Loucy (cell line): ENCODE measurements around the gene FGFBP3.

Experiments
- EZH2phosphoT487 ChIP-seq: fragments of 200-600 bp; IDR thresholded peaks from 2 replicates; pipeline ENCODE4 v1.6.1; 2018; ENCODE audit warnings: antibody characterized with exemption, mild to moderate bottlenecking, moderate library complexity, borderline replicate concordance
- TF ChIP-seq, protein P1 (sequence below): fragments of 200-600 bp; sonication (generic); conservative IDR thresholded peaks from 2 replicates; pipeline ENCODE4 v1.5.1; 2014; ENCODE audit warnings: mild to moderate bottlenecking, antibody characterized with exemption, low read length

DNA sequence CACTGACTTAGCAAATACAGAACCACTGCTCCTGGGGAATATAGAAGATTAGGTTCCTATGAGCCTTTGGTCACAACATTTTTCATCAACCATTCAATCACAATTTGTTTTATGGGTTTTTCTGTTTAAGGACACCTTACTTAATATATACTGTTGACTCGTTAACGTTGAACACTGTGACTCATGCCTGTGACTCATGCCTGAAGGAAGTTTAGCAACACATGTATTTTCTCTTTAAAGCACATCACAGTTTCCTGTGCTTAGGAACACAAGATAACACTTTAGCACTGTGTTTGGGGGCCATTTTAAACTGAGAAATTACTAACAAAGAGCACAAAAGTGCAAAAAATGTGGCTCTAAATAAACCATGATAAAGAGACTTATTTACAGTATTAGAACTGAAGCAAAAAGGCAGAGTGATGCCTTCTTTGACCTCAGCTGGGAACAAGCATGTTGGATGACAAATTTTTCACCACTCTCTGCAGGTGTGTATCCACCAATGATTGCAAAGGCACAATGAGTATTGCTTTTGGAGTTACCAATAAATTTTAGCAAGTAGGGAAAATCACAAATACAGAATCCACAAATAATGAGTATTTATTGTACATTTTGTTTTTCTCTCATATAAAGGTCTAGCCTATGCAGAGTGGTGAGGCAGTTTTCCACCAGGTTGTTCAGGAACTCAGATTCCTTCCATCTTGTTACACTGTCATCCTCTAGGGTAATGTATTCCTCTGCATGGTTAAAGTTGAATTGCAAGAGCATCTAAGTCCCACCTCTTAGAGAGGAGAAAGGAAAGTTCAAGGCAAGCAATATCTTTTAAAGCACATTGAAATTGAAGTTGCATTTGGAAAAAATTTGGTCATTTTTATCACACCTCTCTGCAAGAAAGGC is 7.3 kb downstream of the FGFBP3 start:
- TF ChIP-seq, protein P1, sequence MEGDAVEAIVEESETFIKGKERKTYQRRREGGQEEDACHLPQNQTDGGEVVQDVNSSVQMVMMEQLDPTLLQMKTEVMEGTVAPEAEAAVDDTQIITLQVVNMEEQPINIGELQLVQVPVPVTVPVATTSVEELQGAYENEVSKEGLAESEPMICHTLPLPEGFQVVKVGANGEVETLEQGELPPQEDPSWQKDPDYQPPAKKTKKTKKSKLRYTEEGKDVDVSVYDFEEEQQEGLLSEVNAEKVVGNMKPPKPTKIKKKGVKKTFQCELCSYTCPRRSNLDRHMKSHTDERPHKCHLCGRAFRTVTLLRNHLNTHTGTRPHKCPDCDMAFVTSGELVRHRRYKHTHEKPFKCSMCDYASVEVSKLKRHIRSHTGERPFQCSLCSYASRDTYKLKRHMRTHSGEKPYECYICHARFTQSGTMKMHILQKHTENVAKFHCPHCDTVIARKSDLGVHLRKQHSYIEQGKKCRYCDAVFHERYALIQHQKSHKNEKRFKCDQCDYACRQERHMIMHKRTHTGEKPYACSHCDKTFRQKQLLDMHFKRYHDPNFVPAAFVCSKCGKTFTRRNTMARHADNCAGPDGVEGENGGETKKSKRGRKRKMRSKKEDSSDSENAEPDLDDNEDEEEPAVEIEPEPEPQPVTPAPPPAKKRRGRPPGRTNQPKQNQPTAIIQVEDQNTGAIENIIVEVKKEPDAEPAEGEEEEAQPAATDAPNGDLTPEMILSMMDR, result no peak
- TF ChIP-seq EZH2phosphoT487, result no peak
